Smooth muscle cell (in vitro differentiated cells): ENCODE results near the gene RAB1A. TPM values are rescaled to one million over a fixed set of nuclear protein-coding genes. Genes with fewer than 3 reads are reported as not detected.
"Not testable (repeated sequence)": the region's sequence is repeated elsewhere in the genome, so short reads cannot be mapped to it uniquely, and the experiment has no call there.

ENCODE experiments used
- DNase-seq: peaks from one replicate; lab custom pipeline; 2025; ENCODE audit not compliant: unreplicated experiment; lab: John Stamatoyannopoulos, UW
- H2AFZ ChIP-seq: fragments of 200-600 bp; sonication (generic); 2 replicates; pipeline ENCODE4 v1.6.0; 2016; ENCODE audit warnings: antibody characterized with exemption, low read depth, mild to moderate bottlenecking
- H3F3A ChIP-seq: fragments of 200-600 bp; sonication (generic); 2 replicates; pipeline ENCODE4 v1.6.0; 2017; ENCODE audit warnings: antibody characterized with exemption, low read depth
- H3K27ac ChIP-seq: fragments of 200-600 bp; sonication (generic); 2 replicates; pipeline ENCODE4 v1.5.1; 2016; ENCODE audit warnings: low read depth, mild to moderate bottlenecking
- H3K27me3 ChIP-seq: fragments of 200-600 bp; sonication (generic); 2 replicates; pipeline ENCODE4 v1.6.1; 2016; ENCODE audit warnings: low read depth, mild to moderate bottlenecking
- H3K36me3 ChIP-seq: fragments of 200-600 bp; sonication (generic); 2 replicates; pipeline ENCODE4 v1.5.1; 2016; ENCODE audit warnings: low read depth
- H3K4me1 ChIP-seq: fragments of 200-600 bp; sonication (generic); 2 replicates; pipeline ENCODE4 v1.5.1; 2016; ENCODE audit warnings: low read depth
- H3K4me2 ChIP-seq: fragments of 200-600 bp; sonication (generic); 2 replicates; pipeline ENCODE4 v1.6.0; 2016; ENCODE audit warnings: mild to moderate bottlenecking
- H3K4me3 ChIP-seq: fragments of 200-600 bp; sonication (generic); 2 replicates; pipeline ENCODE4 v1.5.1; 2016; ENCODE audit warnings: mild to moderate bottlenecking
- H3K79me2 ChIP-seq: fragments of 200-600 bp; sonication (generic); 2 replicates; pipeline ENCODE4 v1.6.0; 2016; ENCODE audit warnings: low read depth, mild to moderate bottlenecking
- H3K9ac ChIP-seq: fragments of 200-600 bp; sonication (generic); 2 replicates; pipeline ENCODE4 v1.6.0; 2016; ENCODE audit warnings: low read depth
- H3K9me3 ChIP-seq: fragments of 200-600 bp; sonication (generic); replicated peaks from 2 replicates; pipeline ENCODE4 v1.5.1; 2016; ENCODE audit warnings: low read depth
- H4K20me1 ChIP-seq: fragments of 200-600 bp; sonication (generic); 2 replicates; pipeline ENCODE4 v1.6.0; 2016; ENCODE audit warnings: low read depth
- WGBS: methylation state at CpG from one replicate; pipeline ENCODE4 v1.1.7; 2016; ENCODE audit warnings: low lambda C conversion rate; 5-methylcytosine and 5-hydroxymethylcytosine counted together
- polyA plus RNA-seq: library from polyadenylated mRNA; unstranded; fragments of >200 nt; fragmentation: Nextera tagmentation; extraction: Ambion mirVana; gene quantifications from 2 replicates; pipeline ENCODE4 v1.2.1, GENCODE V29; 2016
- total RNA-seq: library from RNA; depleted of rRNA; stranded (reverse); fragments of >200 nt; gene quantifications from 2 replicates; pipeline ENCODE4 v1.2.3, GENCODE V29; 2014
- TF ChIP-seq, protein P1 (sequence below): fragments of 200-600 bp; sonication (generic); IDR thresholded peaks from 2 replicates; pipeline ENCODE4 v1.5.1; 2017; ENCODE audit warnings: borderline replicate concordance, mild to moderate bottlenecking, antibody characterized with exemption; ENCODE audit not compliant: insufficient read depth, poor library complexity, severe bottlenecking

The RAB1A gene
- total and polyA plus RNA-seq, 2 experiments from 2014 or later = 250 to 361 TPM

DNA sequence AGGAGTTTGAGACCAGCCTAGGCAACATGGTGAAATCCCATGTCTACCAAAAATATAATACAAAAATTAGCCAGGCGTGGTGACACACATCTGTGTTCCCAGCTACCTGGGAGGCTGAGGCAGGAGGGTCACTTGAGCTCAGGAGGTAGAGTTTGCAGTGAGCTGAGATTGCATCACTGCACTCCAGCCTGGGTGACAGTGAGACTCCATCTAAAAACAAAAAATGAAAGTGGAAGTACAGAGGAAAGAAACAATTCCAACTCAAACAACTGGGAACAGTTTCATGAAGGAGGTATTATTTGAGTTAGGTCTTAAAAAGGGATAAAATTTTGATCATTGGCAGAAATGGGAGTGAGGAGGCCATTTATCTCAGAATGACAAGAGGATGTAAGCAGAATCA is 6.3 kb upstream of the RAB1A start:
- H4K20me1 ChIP-seq = no peaks in the 10 kb centered on the region
- no peak overlapping the region for H2AFZ ChIP-seq
- DNase-seq = no peak
- H3K27ac ChIP-seq = no peak overlapping the region
- H3F3A ChIP-seq = no peaks in the 10 kb centered on the region
- H3K9me3 ChIP-seq = no peaks in the 10 kb centered on the region
- 100% methylated on average over 1 of the region's 1 CpG for WGBS
- TF ChIP-seq, protein P1, sequence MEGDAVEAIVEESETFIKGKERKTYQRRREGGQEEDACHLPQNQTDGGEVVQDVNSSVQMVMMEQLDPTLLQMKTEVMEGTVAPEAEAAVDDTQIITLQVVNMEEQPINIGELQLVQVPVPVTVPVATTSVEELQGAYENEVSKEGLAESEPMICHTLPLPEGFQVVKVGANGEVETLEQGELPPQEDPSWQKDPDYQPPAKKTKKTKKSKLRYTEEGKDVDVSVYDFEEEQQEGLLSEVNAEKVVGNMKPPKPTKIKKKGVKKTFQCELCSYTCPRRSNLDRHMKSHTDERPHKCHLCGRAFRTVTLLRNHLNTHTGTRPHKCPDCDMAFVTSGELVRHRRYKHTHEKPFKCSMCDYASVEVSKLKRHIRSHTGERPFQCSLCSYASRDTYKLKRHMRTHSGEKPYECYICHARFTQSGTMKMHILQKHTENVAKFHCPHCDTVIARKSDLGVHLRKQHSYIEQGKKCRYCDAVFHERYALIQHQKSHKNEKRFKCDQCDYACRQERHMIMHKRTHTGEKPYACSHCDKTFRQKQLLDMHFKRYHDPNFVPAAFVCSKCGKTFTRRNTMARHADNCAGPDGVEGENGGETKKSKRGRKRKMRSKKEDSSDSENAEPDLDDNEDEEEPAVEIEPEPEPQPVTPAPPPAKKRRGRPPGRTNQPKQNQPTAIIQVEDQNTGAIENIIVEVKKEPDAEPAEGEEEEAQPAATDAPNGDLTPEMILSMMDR = no peak
- no peaks in the 10 kb centered on the region for H3K27me3 ChIP-seq
- no peaks in the 10 kb centered on the region for H3K79me2 ChIP-seq
- H3K4me3 ChIP-seq = no peak overlapping the region
- H3K4me2 ChIP-seq = no peak overlapping the region
- no peak overlapping the region for H3K9ac ChIP-seq
- no peaks in the 10 kb centered on the region for H3K36me3 ChIP-seq
- H3K4me1 ChIP-seq = no peaks in the 10 kb centered on the region

DNA sequence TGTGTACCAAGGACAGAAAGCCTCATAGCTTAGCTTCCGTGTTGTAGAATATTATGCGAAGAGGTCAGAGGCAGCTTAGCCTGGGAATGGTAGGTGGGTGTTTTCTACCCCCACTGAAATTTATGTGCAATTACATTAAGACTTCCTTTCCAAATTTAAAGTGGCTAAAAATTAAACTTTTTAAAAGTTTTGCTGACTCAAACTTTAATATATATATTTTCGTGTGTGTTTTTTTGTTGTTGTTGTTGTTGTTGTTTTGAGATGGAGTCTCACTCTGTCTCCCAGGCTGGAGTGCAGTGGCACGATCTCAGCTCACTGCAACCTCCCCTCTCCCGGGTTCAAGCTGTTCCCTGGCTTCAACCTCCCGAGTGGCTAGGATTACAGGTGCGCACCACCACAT is 4.3 kb upstream of the RAB1A start:
- Histone ChIP-seq H3K4me2 (no peak overlapping the region), H4K20me1 (peaks cover 6% of the 10 kb centered on the region), H3K27me3 (no peaks in the 10 kb centered on the region), H3K36me3 (no peaks in the 10 kb centered on the region), H2AFZ (no peak overlapping the region), H3K9me3 (no peaks in the 10 kb centered on the region), H3K79me2 (peaks cover 7% of the 10 kb centered on the region), H3K4me1 (no peaks in the 10 kb centered on the region), H3K27ac (no peak overlapping the region), H3F3A (no peaks in the 10 kb centered on the region), H3K4me3 (no peak overlapping the region), H3K9ac (no peak overlapping the region)
- 92% methylated on average over 7 of the region's 7 CpGs for WGBS
- DNase-seq = no peak
- TF ChIP-seq, protein P1 = no peak

DNA sequence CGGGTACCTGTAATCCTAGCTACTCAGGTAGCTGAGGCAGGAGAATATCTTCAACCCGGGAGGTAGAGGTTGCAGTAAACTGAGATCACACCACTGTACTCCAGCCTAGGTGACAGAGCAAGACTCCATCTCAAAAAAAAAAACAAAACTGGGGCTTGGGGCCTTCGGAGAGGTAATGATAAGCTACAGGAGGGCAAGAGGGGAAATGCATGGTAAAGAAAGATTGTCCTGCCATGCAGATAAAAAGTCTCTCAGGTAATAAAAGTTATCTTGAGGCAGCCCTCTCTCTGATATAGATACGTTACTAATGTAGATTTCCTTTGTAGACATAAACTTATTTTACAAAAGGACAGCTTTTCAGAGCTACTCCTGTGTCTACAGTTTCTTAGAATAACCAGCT is 3.7 kb upstream of the RAB1A start:
- TF ChIP-seq, protein P1 = no peak
- no peak overlapping the region for H3K4me3 ChIP-seq
- peaks cover 2% of the 10 kb centered on the region for H3F3A ChIP-seq
- H3K9me3 ChIP-seq = no peaks in the 10 kb centered on the region
- H3K36me3 ChIP-seq = no peaks in the 10 kb centered on the region
- H3K9ac ChIP-seq = no peak overlapping the region
- peaks cover 11% of the 10 kb centered on the region for H4K20me1 ChIP-seq
- no peak overlapping the region for H3K4me2 ChIP-seq
- H3K79me2 ChIP-seq = peaks cover 13% of the 10 kb centered on the region
- peaks cover 2% of the 10 kb centered on the region for H3K4me1 ChIP-seq
- H3K27me3 ChIP-seq = no peaks in the 10 kb centered on the region
- no peak overlapping the region for H2AFZ ChIP-seq
- no peak overlapping the region for H3K27ac ChIP-seq
- no peak for DNase-seq
- 82% methylated on average over 4 of the region's 4 CpGs for WGBS

DNA sequence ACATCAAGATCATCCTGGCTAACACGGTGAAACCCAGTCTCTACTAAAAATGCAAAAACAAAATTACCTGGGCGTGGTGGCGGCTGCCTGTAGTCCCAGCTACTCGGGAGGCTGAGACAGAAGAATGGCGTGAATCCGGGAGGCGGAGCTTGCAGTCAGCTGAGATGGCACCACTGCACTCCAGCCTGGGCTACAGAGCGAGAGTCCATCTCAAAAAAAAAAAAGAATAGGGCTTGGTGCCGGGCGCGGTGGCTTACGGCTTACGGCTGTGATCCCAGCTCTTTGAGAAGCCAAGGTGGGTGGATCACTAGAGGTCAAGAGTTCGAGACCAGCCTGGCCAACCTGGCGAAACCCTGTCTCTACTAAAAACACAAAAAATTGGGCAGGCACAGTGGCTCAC is 3.0 kb upstream of the RAB1A start:
- not testable (repeated sequence) for H3K9me3 ChIP-seq, H2AFZ ChIP-seq, H3K4me1 ChIP-seq, H3F3A ChIP-seq, H3K27ac ChIP-seq, H3K36me3 ChIP-seq, H3K4me3 ChIP-seq, H3K9ac ChIP-seq, DNase-seq, H3K27me3 ChIP-seq, H3K4me2 ChIP-seq
- peaks cover 18% of the 10 kb centered on the region for H4K20me1 ChIP-seq
- WGBS = 93% methylated on average over 15 of the region's 15 CpGs
- peaks cover 20% of the 10 kb centered on the region for H3K79me2 ChIP-seq
